GM12878 (cell line): Measurements from ENCODE around the gene HCCS. TPM values are rescaled to one million over a fixed set of nuclear protein-coding genes. Genes with fewer than 3 reads are reported as not detected.

Experiments
- ATAC-seq: fragments of 200-7000 bp; cut with Tn5 transposase; 3 replicates; pipeline ENCODE4 v1.9.1; 2020; ENCODE audit warnings: mild to moderate bottlenecking, moderate library complexity
- BruUV-seq: library from RNA; stranded (reverse); fragments of 400-500 nt; replicated peaks from 2 replicates; lab custom pipeline; 2021; lab: Mats Ljungman, UMichigan
- CTCF ChIA-PET: fragments of 300-600 bp; sonication (Branson Sonifier 250); formaldehyde crosslinking; extraction: SDS; loops from one replicate; lab custom pipeline; 2021; ENCODE audit warnings: inconsistent platforms; lab: Yijun Ruan, JAX
- POLR2A ChIA-PET: fragments of 350-600 bp; formaldehyde crosslinking; extraction: SDS; loops from one replicate; lab custom pipeline; 2021; ENCODE audit warnings: inconsistent platforms; lab: Charles Lee
- RAD21 ChIA-PET: fragments of 300-600 bp; sonication (Branson Sonifier 250); formaldehyde crosslinking; loops from one replicate; lab custom pipeline; 2023; ENCODE audit warnings: antibody characterized with exemption; ENCODE audit not compliant: unreplicated experiment; lab: Charles Lee
- SMC1A ChIA-PET: fragments of 300-600 bp; sonication (Branson Sonifier 250); formaldehyde crosslinking; loops from one replicate; lab custom pipeline; 2023; ENCODE audit not compliant: unreplicated experiment, uncharacterized antibody; lab: Charles Lee
- DNase-seq: peaks from one replicate; pipeline ENCODE4 v3.0.0-alpha.2; 2011; ENCODE audit warnings: low read depth, low spot score
- FAIRE-seq: peaks from 3 replicates; lab custom pipeline; 2011; peaks lifted over from hg19 to GRCh38; lab: Jason Lieb, UNC
- H2AFZ ChIP-seq: 2 replicates; pipeline ENCODE4 v1.6.0; 2011; ENCODE audit warnings: low read depth, low read length, control low read depth; ENCODE audit not compliant: control insufficient read depth
- H3K27ac ChIP-seq: 2 replicates; pipeline ENCODE4 v1.5.1; 2011; ENCODE audit warnings: control low read depth; ENCODE audit not compliant: control insufficient read depth, insufficient read depth
- H3K27me3 ChIP-seq, 2 experiments: replicated peaks in 1 of 2; 2 replicates each; pipeline versions ENCODE4 v1.6.0 to v1.6.1; 2011; ENCODE audit warnings: low read length in 1 of 2; ENCODE audit not compliant: control insufficient read depth in 2 of 2, insufficient read depth in 2 of 2
- H3K36me3 ChIP-seq, 2 experiments: 2 replicates each; pipeline ENCODE4 v1.5.1; 2011; ENCODE audit warnings: low read length in 1 of 2; ENCODE audit not compliant: control insufficient read depth in 2 of 2, insufficient read depth in 2 of 2
- H3K4me1 ChIP-seq: 2 replicates; pipeline ENCODE4 v1.6.1; 2011; ENCODE audit warnings: mild to moderate bottlenecking, low read length, moderate library complexity, mixed read lengths; ENCODE audit not compliant: control insufficient read depth, insufficient read depth
- H3K4me2 ChIP-seq: 2 replicates; pipeline ENCODE4 v1.6.0; 2011; ENCODE audit warnings: control low read depth; ENCODE audit not compliant: control insufficient read depth, insufficient read depth
- H3K4me3 ChIP-seq: fragments of 200-600 bp; sonication (generic); 2 replicates; pipeline ENCODE4 v1.5.1; 2016
- H3K79me2 ChIP-seq: 2 replicates; pipeline ENCODE4 v1.6.0; 2011; ENCODE audit warnings: low read length; ENCODE audit not compliant: control insufficient read depth, insufficient read depth
- H3K9ac ChIP-seq: 2 replicates; pipeline ENCODE4 v1.8.0; 2011; ENCODE audit warnings: low read length, control low read depth, mixed read lengths; ENCODE audit not compliant: control insufficient read depth, insufficient read depth
- H3K9me3 ChIP-seq: replicated peaks from 3 replicates; pipeline ENCODE4 v1.5.1; 2011; ENCODE audit warnings: mild to moderate bottlenecking, low read length; ENCODE audit not compliant: control insufficient read depth, insufficient read depth
- H4K20me1 ChIP-seq: 2 replicates; pipeline ENCODE4 v1.6.0; 2011; ENCODE audit not compliant: control insufficient read depth, insufficient read depth
- HDAC2 ChIP-seq: fragments of 200-600 bp; sonication (generic); IDR thresholded peaks from 2 replicates; pipeline ENCODE4 v1.6.1; 2017
- HDGF ChIP-seq: fragments of 450-650 bp; IDR thresholded peaks from 2 replicates; pipeline ENCODE4 v1.6.1; 2016; ENCODE audit warnings: antibody characterized with exemption
- IRF5 ChIP-seq: fragments of 450-650 bp; IDR thresholded peaks from 2 replicates; pipeline ENCODE4 v1.6.1; 2017; ENCODE audit warnings: borderline replicate concordance
- MTA3 ChIP-seq: IDR thresholded peaks from 2 replicates; pipeline ENCODE4 v1.6.1; 2012; ENCODE audit warnings: low read length, inconsistent platforms, borderline replicate concordance
- RELB ChIP-seq: fragments of 450-650 bp; IDR thresholded peaks from 2 replicates; pipeline ENCODE4 v1.6.1; 2017; ENCODE audit warnings: low read depth, mild to moderate bottlenecking, moderate library complexity
- ZNF592 ChIP-seq: fragments of 450-650 bp; IDR thresholded peaks from 2 replicates; pipeline ENCODE4 v1.6.1; 2017; ENCODE audit warnings: mild to moderate bottlenecking, moderate library complexity
- WGBS: methylation state at CpG from one replicate; pipeline ENCODE4 v1.1.6; 2016; ENCODE audit warnings: low lambda C conversion rate; ENCODE audit not compliant: insufficient replicate concordance, insufficient coverage; ENCODE audit errors: missing lambda C conversion rate; 5-methylcytosine and 5-hydroxymethylcytosine counted together
- in situ Hi-C: fragments of 300-500 bp; cut with MboI; formaldehyde crosslinking; loops from 9 replicates; pipeline ENCODE4 v1.14.3; 2018; ENCODE audit warnings: mixed read lengths
- intact Hi-C: fragments of 100-400 bp; cut with micrococcal nuclease; formaldehyde crosslinking; loops from one replicate; pipeline ENCODE4 v1.14.2; 2022; ENCODE audit not compliant: unreplicated experiment
- polyA plus RNA-seq, 11 experiments: library from polyadenylated mRNA; depleted of rRNA in 4 of 11; unstranded in 6 of 11; stranded (reverse) in 5 of 11; fragments of >200 nt; fragmentation: Nextera tagmentation in 4 of 11; fragmentation: Illumina TruSeq in 1 of 11; extraction: Ambion mirVana in 4 of 11; extraction: Trizol in 1 of 11; gene quantifications; 1 replicate in 1 of 11; 2 replicates in 10 of 11; pipeline versions ENCODE4 v1.2.1 to v1.2.3, GENCODE V29; 2011 to 2016; ENCODE audit warnings: inconsistent platforms in 2 of 11, missing spikeins in 2 of 11, low read depth in 1 of 11
- total RNA-seq, 4 experiments: library from RNA; depleted of rRNA in 3 of 4; stranded (reverse); fragments of >200 nt in 3 of 4; fragmentation: Illumina TruSeq in 1 of 4; extraction: Trizol in 1 of 4; gene quantifications; 2 replicates each; pipeline versions ENCODE4 v1.2.1 to v1.2.3, GENCODE V29; 2013 to 2021

The HCCS gene
- total and polyA plus RNA-seq, 10 of the 15 experiments (the other 5 are each of a cell fraction or from before 2014, with no cell fraction given): 11.8 to 69.6 (median 36.9) TPM

GRCh38 chrX:11064851-11065600 lies 46.1 kb upstream of the HCCS start:
- Histone ChIP-seq H3K4me2 (no peak overlapping the region), H3K27me3 (no peaks in the 10 kb centered on the region), H3K9ac (no peak overlapping the region), H3K9me3 (no peaks in the 10 kb centered on the region), H3K4me3 (no peak overlapping the region), H3K36me3 (no peaks in the 10 kb centered on the region), H3K27ac (no peak overlapping the region), H2AFZ (no peak overlapping the region), H4K20me1 (no peaks in the 10 kb centered on the region), H3K4me1 (no peaks in the 10 kb centered on the region), H3K79me2 (no peaks in the 10 kb centered on the region)
- CTCF ChIA-PET: no interaction called here
- SMC1A ChIA-PET: no interaction called here
- FAIRE-seq (no peak), ATAC-seq (no peak), DNase-seq (no peak)
- in situ Hi-C loops: no loop called here
- intact Hi-C loops: no loop called here
- TF ChIP-seq HDGF (no peak), MTA3 (no peak), HDAC2 (no peak), ZNF592 (no peak), IRF5 (no peak), RELB (no peak)
- WGBS: 53% methylated on average over 8 of the region's 8 CpGs
- no TSS peak for BruUV-seq
- POLR2A ChIA-PET: no interaction called here
- RAD21 ChIA-PET: no interaction called here
